OCI-LY7 (cell line): ENCODE measurements around the gene CRTC1. TPM values are rescaled to one million over a fixed set of nuclear protein-coding genes. Genes with fewer than 3 reads are reported as not detected.

Experiments used
- BruUV-seq: library from RNA; stranded (reverse); fragments of 400-500 nt; replicated peaks from 2 replicates; lab custom pipeline; 2021; lab: Mats Ljungman, UMichigan
- CTCF ChIA-PET: fragments of 300-600 bp; sonication (Branson Sonifier 250); formaldehyde crosslinking; loops from one replicate; lab custom pipeline; 2022; ENCODE audit warnings: antibody characterized with exemption; ENCODE audit not compliant: unreplicated experiment; lab: Charles Lee
- POLR2A ChIA-PET: fragments of 300-600 bp; sonication (Branson Sonifier 250); formaldehyde crosslinking; loops from one replicate; lab custom pipeline; 2022; ENCODE audit warnings: antibody characterized with exemption; lab: Charles Lee
- DNase-seq: peaks from one replicate; pipeline ENCODE4 v3.0.0-alpha.2; 2015; ENCODE audit warnings: low spot score
- H2AFZ ChIP-seq: fragments of 200-600 bp; sonication (generic), shearing (Covaris generic); 2 replicates; pipeline ENCODE4 v1.6.1; 2014; ENCODE audit warnings: mild to moderate bottlenecking, antibody characterized with exemption, low read length, moderate library complexity
- H3K27ac ChIP-seq: fragments of 200-600 bp; sonication (generic); 2 replicates; pipeline ENCODE4 v1.5.1; 2014; ENCODE audit warnings: mixed run types, low read depth, mild to moderate bottlenecking, moderate library complexity, low read length, inconsistent platforms; ENCODE audit not compliant: poor library complexity, severe bottlenecking
- H3K36me3 ChIP-seq: fragments of 200-600 bp; sonication (generic); 2 replicates; pipeline ENCODE4 v1.6.1; 2014; ENCODE audit warnings: mild to moderate bottlenecking, antibody characterized with exemption, low read length, moderate library complexity, mixed read lengths; ENCODE audit not compliant: insufficient read depth
- H3K4me1 ChIP-seq: fragments of 200-600 bp; sonication (generic); 2 replicates; pipeline ENCODE4 v1.5.1; 2014; ENCODE audit warnings: mild to moderate bottlenecking, low read length; ENCODE audit not compliant: insufficient read depth, poor library complexity, severe bottlenecking
- H3K4me2 ChIP-seq: fragments of 200-600 bp; sonication (generic); 2 replicates; pipeline ENCODE4 v1.6.1; 2014; ENCODE audit warnings: mild to moderate bottlenecking, low read length
- H3K4me3 ChIP-seq: fragments of 200-600 bp; sonication (generic); 2 replicates; pipeline ENCODE4 v1.5.1; 2014; ENCODE audit warnings: mild to moderate bottlenecking, low read depth, low read length; ENCODE audit not compliant: poor library complexity, severe bottlenecking
- H3K79me2 ChIP-seq: fragments of 200-600 bp; sonication (generic); 2 replicates; pipeline ENCODE4 v1.6.1; 2016; ENCODE audit warnings: low read depth, mild to moderate bottlenecking, low read length, moderate library complexity, mixed read lengths; ENCODE audit not compliant: insufficient read depth
- H3K9me2 ChIP-seq: fragments of 200-600 bp; sonication (generic); 2 replicates; pipeline ENCODE4 v1.6.1; 2016; ENCODE audit warnings: mild to moderate bottlenecking, low read length, mixed read lengths; ENCODE audit not compliant: insufficient read depth
- H3K9me3 ChIP-seq: fragments of 200-600 bp; sonication (generic); 2 replicates; pipeline ENCODE4 v1.6.1; 2014; ENCODE audit warnings: mild to moderate bottlenecking, mixed run types, low read length, mixed read lengths
- H4K20me1 ChIP-seq: fragments of 200-600 bp; sonication (generic); 2 replicates; pipeline ENCODE4 v1.6.1; 2014; ENCODE audit warnings: mild to moderate bottlenecking, antibody characterized with exemption, low read length, moderate library complexity, mixed read lengths; ENCODE audit not compliant: insufficient read depth
- EZH2phosphoT487 ChIP-seq: fragments of 200-600 bp; sonication (generic); IDR thresholded peaks from 2 replicates; pipeline ENCODE4 v1.6.1; 2018; ENCODE audit warnings: low read depth, borderline replicate concordance, mild to moderate bottlenecking, mixed run types, antibody characterized with exemption, low read length, moderate library complexity, mixed read lengths
- intact Hi-C: fragments of 100-400 bp; cut with micrococcal nuclease; formaldehyde crosslinking; loops from one replicate; pipeline ENCODE4 v1.10.0; 2022; ENCODE audit not compliant: unreplicated experiment
- total RNA-seq, 2 experiments: library from RNA; depleted of rRNA in 1 of 2; stranded (reverse); fragments of >200 nt in 1 of 2; shearing (Covaris generic) in 1 of 2; gene quantifications; 2 replicates each; pipeline ENCODE4 v1.2.3, GENCODE V29; 2014 to 2022
- TF ChIP-seq, protein P1 (sequence below): fragments of 200-600 bp; sonication (generic); conservative IDR thresholded peaks from 2 replicates; pipeline ENCODE4 v1.5.1; 2014; ENCODE audit warnings: mild to moderate bottlenecking, antibody characterized with exemption, low read length, moderate library complexity, mixed read lengths

The CRTC1 gene
- total RNA-seq, 2 experiments from 2014 or later, result 4.1 to 10.3 TPM

DNA sequence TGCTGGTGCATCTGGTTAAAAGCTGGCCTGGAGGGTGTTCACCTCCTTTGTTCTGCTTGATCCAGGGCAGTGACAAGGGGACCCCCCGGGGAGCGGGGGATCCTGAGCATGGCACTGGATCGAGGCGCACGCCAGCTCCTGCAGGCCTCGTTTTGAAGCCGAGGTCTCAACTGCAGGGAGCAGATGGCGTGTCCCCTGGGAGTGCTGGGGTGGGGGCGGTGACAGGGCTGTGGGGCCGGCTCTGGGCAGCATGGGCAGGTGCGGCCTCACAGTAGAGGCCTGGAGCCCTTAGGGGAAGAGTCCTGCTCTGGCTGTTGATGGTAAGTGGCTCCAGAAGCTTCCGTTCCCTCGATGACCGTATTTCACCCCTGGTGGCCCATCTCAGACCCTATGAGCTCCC lies 51.8 kb downstream of the CRTC1 start:
- no peaks in the 10 kb centered on the region for H4K20me1 ChIP-seq
- BruUV-seq, result no TSS peak
- no peak overlapping the region for H3K27ac ChIP-seq
- H3K4me3 ChIP-seq, result no peak overlapping the region
- no peaks in the 10 kb centered on the region for H3K79me2 ChIP-seq
- H3K9me3 ChIP-seq, result no peaks in the 10 kb centered on the region
- no peak for TF ChIP-seq EZH2phosphoT487
- TF ChIP-seq, protein P1, sequence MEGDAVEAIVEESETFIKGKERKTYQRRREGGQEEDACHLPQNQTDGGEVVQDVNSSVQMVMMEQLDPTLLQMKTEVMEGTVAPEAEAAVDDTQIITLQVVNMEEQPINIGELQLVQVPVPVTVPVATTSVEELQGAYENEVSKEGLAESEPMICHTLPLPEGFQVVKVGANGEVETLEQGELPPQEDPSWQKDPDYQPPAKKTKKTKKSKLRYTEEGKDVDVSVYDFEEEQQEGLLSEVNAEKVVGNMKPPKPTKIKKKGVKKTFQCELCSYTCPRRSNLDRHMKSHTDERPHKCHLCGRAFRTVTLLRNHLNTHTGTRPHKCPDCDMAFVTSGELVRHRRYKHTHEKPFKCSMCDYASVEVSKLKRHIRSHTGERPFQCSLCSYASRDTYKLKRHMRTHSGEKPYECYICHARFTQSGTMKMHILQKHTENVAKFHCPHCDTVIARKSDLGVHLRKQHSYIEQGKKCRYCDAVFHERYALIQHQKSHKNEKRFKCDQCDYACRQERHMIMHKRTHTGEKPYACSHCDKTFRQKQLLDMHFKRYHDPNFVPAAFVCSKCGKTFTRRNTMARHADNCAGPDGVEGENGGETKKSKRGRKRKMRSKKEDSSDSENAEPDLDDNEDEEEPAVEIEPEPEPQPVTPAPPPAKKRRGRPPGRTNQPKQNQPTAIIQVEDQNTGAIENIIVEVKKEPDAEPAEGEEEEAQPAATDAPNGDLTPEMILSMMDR, result no peak
- no peak overlapping the region for H3K4me2 ChIP-seq
- no peaks in the 10 kb centered on the region for H3K4me1 ChIP-seq
- ChIA-PET CTCF (no interaction called here), POLR2A (interaction anchor here (0.7 kb wide), 1 partner anchor 9 kb away, joined by 5 read pairs; no protein-coding TSS in a partner anchor)
- no peaks in the 10 kb centered on the region for H3K9me2 ChIP-seq
- no peaks in the 10 kb centered on the region for H3K36me3 ChIP-seq
- no peak overlapping the region for H2AFZ ChIP-seq
- DNase-seq, result no peak
- intact Hi-C loops, result no loop called here

DNA sequence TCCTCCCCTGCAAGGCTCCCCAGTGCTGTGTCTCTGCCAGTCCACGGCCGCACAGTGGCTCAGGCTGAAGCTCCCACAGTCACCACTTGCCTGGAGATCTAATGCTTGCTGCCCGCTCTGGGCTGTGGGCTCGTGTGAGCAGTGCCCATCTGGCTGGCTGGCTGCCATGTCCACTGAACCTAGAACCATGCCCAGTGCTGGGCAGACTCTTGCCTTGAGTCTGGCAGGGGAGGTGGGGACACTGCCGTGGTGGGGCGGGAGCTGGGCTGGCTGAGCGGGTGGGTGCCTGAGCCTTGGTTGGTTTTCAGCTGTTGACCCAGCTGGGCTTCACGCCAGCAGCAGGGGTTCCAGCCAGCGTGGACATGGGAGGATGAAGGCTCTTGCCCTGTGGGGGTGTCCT lies 52.3 kb downstream of the CRTC1 start:
- no peaks in the 10 kb centered on the region for H3K4me1 ChIP-seq
- H3K4me3 ChIP-seq, result no peak overlapping the region
- H2AFZ ChIP-seq, result no peak overlapping the region
- ChIA-PET CTCF (no interaction called here), POLR2A (interaction anchor here (0.7 kb wide), 1 partner anchor 8 kb away, joined by 5 read pairs; no protein-coding TSS in a partner anchor)
- no peaks in the 10 kb centered on the region for H3K9me3 ChIP-seq
- no TSS peak for BruUV-seq
- no peaks in the 10 kb centered on the region for H4K20me1 ChIP-seq
- H3K9me2 ChIP-seq, result no peaks in the 10 kb centered on the region
- H3K27ac ChIP-seq, result no peak overlapping the region
- TF ChIP-seq EZH2phosphoT487, result no peak
- TF ChIP-seq, protein P1, result no peak
- no peak for DNase-seq
- H3K4me2 ChIP-seq, result no peak overlapping the region
- H3K79me2 ChIP-seq, result no peaks in the 10 kb centered on the region
- no peaks in the 10 kb centered on the region for H3K36me3 ChIP-seq
- intact Hi-C loops, result no loop called here

DNA sequence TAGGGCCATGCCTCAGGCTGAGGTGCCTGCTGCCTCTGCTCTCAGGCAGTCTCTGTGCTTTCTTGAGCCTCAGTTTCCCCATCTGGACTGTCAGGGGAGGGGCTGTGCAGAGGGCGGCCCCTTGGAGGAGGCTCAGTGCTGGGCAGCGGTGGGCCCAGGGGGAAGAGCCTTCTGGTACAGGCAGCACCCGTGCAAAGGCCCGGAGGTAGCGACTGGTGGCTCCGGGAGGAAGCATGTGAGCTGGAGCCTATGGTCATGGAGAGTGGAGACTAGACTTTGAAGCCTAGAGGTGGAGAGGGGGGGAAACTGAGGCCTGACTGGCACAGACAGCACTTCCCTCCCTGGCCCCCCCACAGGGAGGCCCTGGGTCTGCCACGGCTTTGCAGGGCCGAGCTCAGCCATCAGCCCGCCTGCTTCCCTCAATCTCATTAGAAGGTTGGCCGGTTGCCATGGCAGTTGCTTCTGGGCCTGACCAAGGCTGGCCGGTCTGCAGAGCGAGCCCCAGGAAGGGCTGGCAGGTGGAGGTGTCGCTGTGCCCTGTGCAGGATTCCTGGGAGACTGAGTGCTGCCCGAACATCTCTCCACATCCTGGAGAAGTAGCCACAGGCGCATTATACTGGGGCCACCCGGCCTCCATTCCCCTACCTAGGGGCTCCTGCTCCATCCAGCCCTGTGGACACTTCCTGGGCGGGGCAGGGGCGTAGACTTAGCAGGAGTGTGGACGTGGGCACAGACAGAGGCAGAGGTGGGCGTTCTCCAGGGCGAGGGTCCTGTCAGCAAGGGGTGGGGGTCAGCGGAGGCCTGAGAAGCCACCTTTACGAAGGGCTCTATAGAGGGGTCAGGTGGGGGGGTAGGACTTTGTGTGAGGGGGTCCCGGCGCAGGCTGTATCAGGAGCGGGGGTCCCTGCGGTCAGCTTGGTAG lies 53.2 kb downstream of the CRTC1 start:
- intact Hi-C loops, result no loop called here
- Histone ChIP-seq H3K27ac (no peak overlapping the region), H3K9me2 (no peaks in the 10 kb centered on the region), H3K4me2 (no peak overlapping the region), H2AFZ (no peak overlapping the region), H3K4me1 (no peaks in the 10 kb centered on the region), H4K20me1 (no peaks in the 10 kb centered on the region), H3K4me3 (no peak overlapping the region), H3K79me2 (no peaks in the 10 kb centered on the region), H3K36me3 (no peaks in the 10 kb centered on the region), H3K9me3 (no peaks in the 10 kb centered on the region)
- ChIA-PET CTCF (no interaction called here), POLR2A (no interaction called here)
- TF ChIP-seq EZH2phosphoT487, result no peak
- TF ChIP-seq, protein P1, result no peak
- no TSS peak for BruUV-seq
- DNase-seq, result no peak
